Muscle layer of duodenum (tissue), 2 donors: ENCODE results near the gene UNC45B.
"Not testable (repeated sequence)": the region's sequence is repeated elsewhere in the genome, so short reads cannot be mapped to it uniquely, and the experiment has no call there.

Experiments used
- H3K27ac ChIP-seq: one replicate; pipeline ENCODE4 v1.7.0; 2013; ENCODE audit warnings: mild to moderate bottlenecking, low read length
- H3K27me3 ChIP-seq: one replicate; pipeline ENCODE4 v1.7.0; 2013; ENCODE audit warnings: low read depth, mild to moderate bottlenecking, control low read depth, low read length
- H3K36me3 ChIP-seq, 2 donors: one replicate each; pipeline ENCODE4 v1.7.0; 2013; ENCODE audit warnings: low read length in 2 of 2, control low read depth in 1 of 2, mild to moderate bottlenecking in 1 of 2; ENCODE audit not compliant: insufficient read depth in 2 of 2, control insufficient read depth in 1 of 2
- H3K4me1 ChIP-seq, 2 donors: one replicate each; pipeline ENCODE4 v1.7.0; 2013; ENCODE audit warnings: low read length in 2 of 2, mild to moderate bottlenecking in 2 of 2, control low read depth in 1 of 2, moderate library complexity in 1 of 2; ENCODE audit not compliant: insufficient read depth in 2 of 2, control insufficient read depth in 1 of 2
- H3K4me3 ChIP-seq, 2 donors: one replicate each; pipeline ENCODE4 v1.7.0; 2013; ENCODE audit warnings: low read length in 2 of 2, low read depth in 1 of 2, mild to moderate bottlenecking in 1 of 2
- H3K9me3 ChIP-seq, 2 donors: one replicate each; pipeline ENCODE4 v1.7.0; 2013; ENCODE audit warnings: low read length in 2 of 2, control low read depth in 1 of 2, mild to moderate bottlenecking in 1 of 2; ENCODE audit not compliant: control insufficient read depth in 1 of 2
- donor health status: healthy.

The UNC45B gene

GRCh38 chr17:35175638-35176415 is 28.2 kb downstream of the UNC45B start:
- H3K27me3 ChIP-seq, result no peaks in the 10 kb centered on the region
- no peaks in the 10 kb centered on the region for H3K9me3 ChIP-seq
- H3K27ac ChIP-seq, result no peak overlapping the region
- H3K36me3 ChIP-seq, result no peaks in the 10 kb centered on the region
- H3K4me1 ChIP-seq, result no peaks in the 10 kb centered on the region
- no peak overlapping the region for H3K4me3 ChIP-seq

GRCh38 chr17:35176897-35177296 is 29.3 kb downstream of the UNC45B start:
- Histone ChIP-seq H3K27me3 (no peaks in the 10 kb centered on the region), H3K27ac (no peak overlapping the region), H3K9me3 (no peaks in the 10 kb centered on the region), H3K4me1 (no peaks in the 10 kb centered on the region), H3K36me3 (no peaks in the 10 kb centered on the region), H3K4me3 (no peak overlapping the region)

- not testable (repeated sequence) for H3K9me3 ChIP-seq, H3K36me3 ChIP-seq
Measured at GRCh38 chr17:35179379-35179778, 31.8 kb downstream of the UNC45B start.

GRCh38 chr17:35183332-35183731 is 35.7 kb downstream of the UNC45B start:
- H3K4me1 ChIP-seq, result no peaks in the 10 kb centered on the region
- no peaks in the 10 kb centered on the region for H3K27me3 ChIP-seq
- H3K9me3 ChIP-seq, result no peaks in the 10 kb centered on the region
- H3K4me3 ChIP-seq, result no peak overlapping the region
- no peak overlapping the region for H3K27ac ChIP-seq
- no peaks in the 10 kb centered on the region for H3K36me3 ChIP-seq

More at GRCh38 chr17:35179379-35179778, 31.8 kb downstream of the UNC45B start:
- not testable (repeated sequence) for H3K27me3 ChIP-seq, H3K4me1 ChIP-seq, H3K27ac ChIP-seq, H3K4me3 ChIP-seq

GRCh38 chr17:35184274-35184673 is 36.7 kb downstream of the UNC45B start:
- Histone ChIP-seq H3K36me3 (no peaks in the 10 kb centered on the region), H3K27ac (no peak overlapping the region)

GRCh38 chr17:35185849-35186248 is 38.2 kb downstream of the UNC45B start:
- no peaks in the 10 kb centered on the region for H3K4me1 ChIP-seq
- H3K9me3 ChIP-seq, result no peaks in the 10 kb centered on the region
- H3K4me3 ChIP-seq, result no peak overlapping the region
- no peaks in the 10 kb centered on the region for H3K36me3 ChIP-seq
- no peaks in the 10 kb centered on the region for H3K27me3 ChIP-seq
- no peak overlapping the region for H3K27ac ChIP-seq

More at GRCh38 chr17:35184274-35184673, 36.7 kb downstream of the UNC45B start:
- H3K4me1 ChIP-seq, result no peaks in the 10 kb centered on the region
- no peaks in the 10 kb centered on the region for H3K9me3 ChIP-seq
- H3K4me3 ChIP-seq, result no peak overlapping the region
- H3K27me3 ChIP-seq, result no peaks in the 10 kb centered on the region

- no peaks in the 10 kb centered on the region for H3K27me3 ChIP-seq
- no peaks in the 10 kb centered on the region for H3K36me3 ChIP-seq
- H3K27ac ChIP-seq, result no peak overlapping the region
- H3K4me3 ChIP-seq, result no peak overlapping the region
- no peaks in the 10 kb centered on the region for H3K9me3 ChIP-seq
- H3K4me1 ChIP-seq, result no peaks in the 10 kb centered on the region
Measured at GRCh38 chr17:35187481-35187880, 39.9 kb downstream of the UNC45B start.

GRCh38 chr17:35188111-35188510 is 40.5 kb downstream of the UNC45B start:
- Histone ChIP-seq H3K27me3 (no peaks in the 10 kb centered on the region), H3K4me3 (no peak overlapping the region), H3K4me1 (no peaks in the 10 kb centered on the region), H3K36me3 (no peaks in the 10 kb centered on the region), H3K27ac (no peak overlapping the region), H3K9me3 (no peaks in the 10 kb centered on the region)

GRCh38 chr17:35189291-35189690 is 41.7 kb downstream of the UNC45B start:
- H3K4me3 ChIP-seq, result no peak overlapping the region
- no peak overlapping the region for H3K27ac ChIP-seq
- H3K27me3 ChIP-seq, result no peaks in the 10 kb centered on the region
- H3K4me1 ChIP-seq, result no peaks in the 10 kb centered on the region
- H3K9me3 ChIP-seq, result no peaks in the 10 kb centered on the region
- H3K36me3 ChIP-seq, result no peaks in the 10 kb centered on the region

- H3K27me3 ChIP-seq, result no peaks in the 10 kb centered on the region
- H3K4me1 ChIP-seq, result no peaks in the 10 kb centered on the region
- no peaks in the 10 kb centered on the region for H3K36me3 ChIP-seq
- no peak overlapping the region for H3K4me3 ChIP-seq
- H3K9me3 ChIP-seq, result no peaks in the 10 kb centered on the region
- H3K27ac ChIP-seq, result no peak overlapping the region
Measured at GRCh38 chr17:35191001-35191695, 43.5 kb downstream of the UNC45B start.

- Histone ChIP-seq H3K4me1 (no peaks in the 10 kb centered on the region), H3K9me3 (no peaks in the 10 kb centered on the region), H3K27me3 (no peaks in the 10 kb centered on the region), H3K4me3 (no peak overlapping the region), H3K36me3 (no peaks in the 10 kb centered on the region), H3K27ac (no peak overlapping the region)
Measured at GRCh38 chr17:35192708-35193107, 45.1 kb downstream of the UNC45B start.
